GM12875 (cell line): ENCODE measurements around the gene FMO2.

Experiments used
- H3K4me3 ChIP-seq: one replicate; pipeline ENCODE4 v1.5.1; 2011; ENCODE audit warnings: low read depth, low read length, control low read depth
- CTCF ChIP-seq: IDR thresholded peaks from 2 replicates; pipeline ENCODE4 v1.5.1; 2011; ENCODE audit warnings: low read depth, mild to moderate bottlenecking, control low read depth, inconsistent platforms, low read length, moderate library complexity, borderline replicate concordance; ENCODE audit not compliant: insufficient read depth

FMO2 gene

GRCh38 chr1:171254859-171255258 lies 69.8 kb downstream of the FMO2 start:
- no peak for TF ChIP-seq CTCF
- H3K4me3 ChIP-seq, result no peak overlapping the region

- TF ChIP-seq CTCF, result no peak
- no peak overlapping the region for H3K4me3 ChIP-seq
Observed at GRCh38 chr1:171256940-171257606, 72.0 kb downstream of the FMO2 start.

- no peak overlapping the region for H3K4me3 ChIP-seq
- TF ChIP-seq CTCF, result no peak
Observed at GRCh38 chr1:171257607-171258076, 72.5 kb downstream of the FMO2 start.

GRCh38 chr1:171258429-171258828 lies 73.3 kb downstream of the FMO2 start:
- no peak overlapping the region for H3K4me3 ChIP-seq
- TF ChIP-seq CTCF, result no peak

- no peak overlapping the region for H3K4me3 ChIP-seq
Observed at GRCh38 chr1:171258943-171259342, 73.8 kb downstream of the FMO2 start.

More at GRCh38 chr1:171258943-171259342, 73.8 kb downstream of the FMO2 start:
- no peak for TF ChIP-seq CTCF
